Right renal cortex interstitium (tissue), 3 donors: ENCODE results near the gene DNAI1. TPM values are rescaled to one million over a fixed set of nuclear protein-coding genes. Genes with fewer than 3 reads are reported as not detected.
A peak's percentile ranks its signal among the peaks of the same experiment; 100 is the strongest.

Source experiments
- DNase-seq, 3 donors: peaks; one replicate each; pipeline ENCODE4 v3.0.0-alpha.2; 2013; ENCODE audit warnings: low read depth in 3 of 3, low spot score in 2 of 3
- polyA plus RNA-seq, 3 donors: library from polyadenylated mRNA; unstranded; fragments of 120-200 nt; gene quantifications; one replicate each; pipeline ENCODE4 v1.2.1, GENCODE V29; 2013; ENCODE audit not compliant: insufficient read length in 3 of 3

The DNAI1 gene
- polyA plus RNA-seq, 3 donors, result 1.6 to 2.7 (median 2.2) TPM

DNA sequence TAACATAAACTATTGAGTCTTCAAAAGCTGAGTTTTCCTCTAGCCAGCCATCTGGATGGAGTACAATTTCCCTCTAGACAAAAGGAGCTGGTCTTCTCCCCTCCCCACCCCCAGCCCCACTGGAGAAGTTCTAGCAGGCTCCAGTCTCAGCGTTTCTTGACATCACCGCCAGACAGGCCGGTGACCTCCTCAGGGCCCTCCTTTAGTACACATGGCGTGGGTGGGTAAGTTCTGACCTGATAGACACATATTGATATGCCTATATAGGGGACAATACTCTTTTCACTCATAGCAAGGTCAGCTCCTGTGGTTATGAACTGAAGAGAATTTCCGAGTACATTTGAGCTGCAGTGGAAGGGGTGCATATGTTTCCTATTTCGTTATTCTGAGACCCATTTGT is 27.2 kb downstream of the DNAI1 start:
- DNase-seq, result no peak

GRCh38 chr9:34486572-34486971 is 28.0 kb downstream of the DNAI1 start:
- no peak for DNase-seq

- DNase-seq, result no peak
Observed at GRCh38 chr9:34490360-34490759, 31.8 kb downstream of the DNAI1 start.

DNA sequence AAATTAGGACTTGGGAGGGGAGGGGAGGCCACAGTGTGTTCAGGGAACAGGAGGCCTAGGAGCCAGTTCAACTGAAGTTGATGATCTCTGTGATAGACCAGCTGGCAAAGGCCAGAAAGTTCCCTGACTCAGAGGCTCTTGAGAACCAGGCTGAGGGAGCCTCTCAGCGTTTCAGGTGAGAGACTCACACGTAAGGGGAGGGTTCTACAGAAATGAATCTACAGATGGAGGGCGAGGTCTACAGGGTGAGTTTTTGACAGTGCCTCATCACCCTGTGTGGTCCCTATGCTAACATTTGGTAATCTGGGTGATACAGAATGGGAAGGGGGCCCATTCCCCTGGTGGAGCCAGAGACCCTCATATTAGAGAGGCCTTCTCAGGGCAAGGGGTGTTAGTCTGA is 32.2 kb downstream of the DNAI1 start:
- DNase-seq, result no peak

GRCh38 chr9:34491596-34491995 is 33.0 kb downstream of the DNAI1 start:
- no peak for DNase-seq

DNA sequence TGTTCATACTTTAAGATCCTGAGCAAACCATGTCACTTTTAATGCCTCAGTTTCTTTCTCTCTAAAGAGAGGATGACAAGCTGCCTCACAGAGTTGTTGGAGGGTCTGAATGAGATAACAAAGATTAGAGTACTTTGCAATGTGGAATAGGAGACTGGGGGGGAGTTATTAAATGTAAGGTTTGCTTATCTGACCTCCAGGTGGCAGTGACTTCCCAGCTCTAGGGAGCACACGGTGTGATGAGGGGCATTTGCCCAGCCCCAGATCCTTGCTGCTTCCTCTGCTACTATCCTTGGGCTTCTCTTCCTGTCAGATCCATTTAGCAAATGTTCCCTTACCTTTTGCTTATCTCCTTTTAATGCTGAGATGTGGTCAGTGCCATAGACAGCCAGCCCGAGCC is 33.4 kb downstream of the DNAI1 start:
- no peak for DNase-seq

DNA sequence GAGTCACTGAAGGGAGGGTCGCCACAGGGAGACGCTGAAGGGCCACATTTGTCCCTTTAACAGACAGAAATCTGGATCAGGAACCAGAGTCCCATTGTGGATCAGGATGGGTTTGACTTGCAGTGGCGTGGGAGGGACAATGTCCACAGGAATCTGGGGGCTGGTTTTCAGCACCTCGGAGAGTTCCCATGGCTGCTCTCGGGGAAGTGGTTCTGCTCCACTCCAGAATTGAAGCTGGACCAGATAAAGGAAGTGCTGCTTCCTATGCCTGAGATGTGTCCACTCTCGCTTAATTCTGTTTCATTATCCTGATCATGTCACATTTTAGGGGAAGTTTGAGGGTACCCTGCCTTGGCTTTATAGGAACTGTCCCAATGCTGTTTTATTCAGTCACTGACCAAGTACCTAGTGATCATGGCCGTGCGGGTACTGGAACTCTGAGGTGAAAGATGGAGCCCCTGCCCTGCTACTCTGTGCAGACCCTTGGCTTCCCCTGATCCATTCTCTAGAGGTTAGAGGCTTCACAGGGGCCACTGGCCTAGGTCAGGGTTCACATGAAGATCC is 35.4 kb downstream of the DNAI1 start:
- peak; percentile 41 to 56 (median 49) for DNase-seq

DNA sequence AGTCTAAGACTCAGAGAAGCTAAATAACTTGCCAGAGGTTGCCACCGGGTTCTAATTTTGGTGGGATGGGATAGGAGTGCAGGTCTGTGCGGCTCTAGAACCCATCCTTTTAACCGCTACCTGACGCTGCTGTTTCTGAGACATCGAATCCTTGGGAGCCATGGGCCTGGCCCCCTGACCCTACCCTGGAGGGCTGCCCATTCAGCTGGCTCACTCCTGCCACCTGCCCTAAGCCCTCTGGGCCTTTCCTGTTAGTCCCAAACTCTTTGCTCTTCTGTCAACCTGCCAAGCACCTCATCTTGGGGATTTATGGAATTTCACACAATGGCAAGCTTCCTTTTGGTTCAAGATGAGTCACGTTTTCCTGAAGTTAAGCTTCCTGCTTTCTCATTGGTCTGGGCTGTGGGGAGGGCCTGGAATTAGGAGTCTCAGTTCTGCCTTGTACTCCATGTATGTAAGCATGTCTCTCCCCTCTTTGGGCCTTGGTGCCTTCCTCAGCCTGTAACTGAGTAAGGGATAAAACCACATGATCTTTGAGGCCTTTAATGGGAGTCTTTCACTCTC is 37.6 kb downstream of the DNAI1 start:
- DNase-seq, result no peak

GRCh38 chr9:34498553-34498952 is 39.9 kb downstream of the DNAI1 start:
- DNase-seq, result no peak

- no peak for DNase-seq
Observed at GRCh38 chr9:34499076-34499475, 40.5 kb downstream of the DNAI1 start.

- peak in 1 of 3 donors; percentile 48 for DNase-seq
Observed at GRCh38 chr9:34500623-34501267, 42.1 kb downstream of the DNAI1 start.

DNA sequence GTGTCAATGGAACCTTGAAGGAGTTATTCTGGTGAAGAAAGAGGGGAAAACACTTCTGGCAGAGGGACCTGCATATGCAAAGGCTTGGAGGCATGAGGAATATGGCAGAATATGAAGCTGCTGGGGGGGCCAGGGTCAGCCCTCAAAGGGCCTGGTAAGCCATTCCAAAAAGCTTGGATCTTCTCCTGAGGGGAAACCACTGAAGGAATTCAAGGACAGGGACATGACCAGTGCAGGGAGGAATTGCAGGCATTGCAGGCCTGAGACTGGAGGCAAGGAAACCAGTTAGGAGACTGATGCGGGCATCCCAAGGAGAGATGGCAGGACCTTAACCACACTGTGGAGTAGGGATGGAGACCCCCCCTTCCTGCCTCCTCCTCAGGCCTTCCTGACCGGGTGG is 42.8 kb downstream of the DNAI1 start:
- DNase-seq, result no peak

- no peak for DNase-seq
Observed at GRCh38 chr9:34501889-34502425, 43.4 kb downstream of the DNAI1 start.

- DNase-seq, result no peak
Observed at GRCh38 chr9:34502471-34502870, 43.9 kb downstream of the DNAI1 start.

GRCh38 chr9:34502891-34503290 is 44.3 kb downstream of the DNAI1 start:
- no peak for DNase-seq

DNA sequence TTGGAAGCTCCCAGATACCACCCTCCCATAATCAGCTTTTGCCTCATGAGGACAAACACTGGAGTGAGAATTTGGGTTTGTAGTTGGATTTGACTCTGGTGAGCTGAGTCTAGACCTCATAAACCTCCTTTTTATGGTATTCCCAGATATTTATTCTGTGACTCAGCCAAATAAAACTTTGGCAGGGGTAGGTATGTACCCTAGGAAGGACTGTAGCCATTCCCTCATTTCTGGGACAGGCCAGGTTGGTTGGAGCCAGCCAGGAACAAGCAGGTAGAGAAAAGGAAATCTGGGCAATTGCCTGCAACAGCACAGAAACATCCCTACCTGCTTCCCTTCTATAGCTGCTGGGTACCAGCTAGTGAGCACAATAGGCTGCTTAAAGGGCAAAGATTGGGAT is 44.8 kb downstream of the DNAI1 start:
- DNase-seq, result no peak

GRCh38 chr9:34505370-34506120 is 46.9 kb downstream of the DNAI1 start:
- DNase-seq, result no peak

GRCh38 chr9:34506623-34507022 is 48.0 kb downstream of the DNAI1 start:
- no peak for DNase-seq

GRCh38 chr9:34507556-34507955 is 49.0 kb downstream of the DNAI1 start:
- DNase-seq, result no peak

DNA sequence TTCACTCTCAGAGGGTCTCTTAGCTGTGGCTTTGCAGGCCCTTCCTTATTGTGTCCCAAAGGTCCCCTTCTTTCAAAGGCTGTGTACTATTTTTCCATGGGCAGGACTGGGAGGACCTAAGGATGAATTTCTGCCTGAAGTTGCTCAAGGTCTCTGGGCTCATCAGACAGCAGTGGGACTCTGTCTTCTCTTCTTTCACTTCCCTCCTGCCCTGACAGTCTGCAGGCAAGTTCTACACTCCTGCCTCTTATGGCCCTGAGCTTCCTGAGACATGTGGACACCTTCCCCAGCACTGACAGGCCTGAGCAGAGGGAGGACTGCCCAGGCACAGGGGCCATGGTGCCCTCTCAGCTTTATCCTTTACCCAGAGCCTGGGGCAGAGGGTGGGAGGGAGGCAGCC is 49.4 kb downstream of the DNAI1 start:
- DNase-seq, result no peak

DNA sequence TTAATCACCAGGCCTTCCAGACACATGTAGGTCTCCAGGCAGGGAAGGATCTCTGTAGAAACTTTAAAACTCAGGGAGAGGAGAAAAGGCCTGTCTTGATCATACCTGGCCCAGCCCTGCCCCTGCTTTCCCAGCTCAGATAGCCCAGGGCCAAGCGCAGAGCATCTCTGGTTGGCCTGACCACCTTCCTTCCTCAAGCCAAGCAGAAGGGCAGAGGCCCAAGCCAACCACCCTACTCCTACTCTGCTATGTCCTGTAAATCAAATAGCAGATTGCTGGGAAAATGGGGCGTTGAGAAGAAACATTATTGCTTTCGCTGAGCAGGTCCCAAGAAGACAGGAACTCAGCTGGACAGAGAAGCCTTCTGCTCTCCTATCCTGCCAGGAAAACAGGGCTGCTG is 49.9 kb downstream of the DNAI1 start:
- no peak for DNase-seq

DNA sequence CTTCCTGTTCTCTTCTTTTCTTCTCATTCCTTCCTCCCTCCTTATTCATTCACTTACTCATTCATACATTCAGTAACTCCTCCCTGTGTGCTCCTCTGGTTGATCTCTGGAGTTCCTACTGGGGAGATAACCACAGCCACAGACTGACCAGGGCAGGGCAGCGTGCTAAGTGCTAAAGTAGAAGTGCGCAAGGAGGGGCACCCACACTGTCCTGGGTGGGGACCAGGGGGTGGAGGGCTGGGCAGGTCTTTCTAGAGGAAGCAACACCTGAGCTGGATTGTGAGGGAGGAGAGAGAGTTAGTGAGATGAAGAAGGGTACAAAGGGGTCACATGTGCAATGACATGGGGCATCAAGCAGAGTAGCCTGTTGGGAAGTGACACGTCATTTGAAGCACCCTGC is 50.3 kb downstream of the DNAI1 start:
- no peak for DNase-seq
